Choroid plexus epithelial cell (primary cell): ENCODE data around the gene FLT3LG.
A peak's percentile ranks its signal among the peaks of the same experiment; 100 is the strongest.
"Not testable (repeated sequence)": the region's sequence is repeated elsewhere in the genome, so short reads cannot be mapped to it uniquely, and the experiment has no call there.

Experiments used
- DNase-seq: peaks from one replicate; pipeline ENCODE4 v3.0.0-alpha.2; 2010; ENCODE audit warnings: low read depth
- H3K4me3 ChIP-seq: 2 replicates; pipeline ENCODE4 v1.5.1; 2011; ENCODE audit warnings: low read depth, mild to moderate bottlenecking, control low read depth, low read length, moderate library complexity
- CTCF ChIP-seq: conservative IDR thresholded peaks from 2 replicates; pipeline ENCODE4 v1.5.1; 2011; ENCODE audit warnings: low read depth, mild to moderate bottlenecking, control low read depth, inconsistent platforms, low read length, moderate library complexity

FLT3LG gene

GRCh38 chr19:49472936-49473335 is 1.1 kb upstream of the FLT3LG start:
- no peak overlapping the region for H3K4me3 ChIP-seq
- no peak for DNase-seq
- no peak for TF ChIP-seq CTCF

GRCh38 chr19:49473501-49473867 is 531 bp upstream of the FLT3LG start:
- H3K4me3 ChIP-seq = peak overlapping the region; percentile 78
- DNase-seq = not testable (repeated sequence)

GRCh38 chr19:49474542-49474924 is 518 bp downstream of the FLT3LG start:
- H3K4me3 ChIP-seq = peak overlapping the region; percentile 78
- no peak for DNase-seq
- TF ChIP-seq CTCF = no peak

GRCh38 chr19:49475191-49475917 is 1.3 kb downstream of the FLT3LG start:
- no peak for DNase-seq
- no peak overlapping the region for H3K4me3 ChIP-seq
- no peak for TF ChIP-seq CTCF

GRCh38 chr19:49475995-49476880 is 2.2 kb downstream of the FLT3LG start:
- peak; percentile 60 for DNase-seq
- peak; percentile 74 for TF ChIP-seq CTCF
- no peak overlapping the region for H3K4me3 ChIP-seq

GRCh38 chr19:49479975-49480628 is 6.1 kb downstream of the FLT3LG start:
- H3K4me3 ChIP-seq = no peak overlapping the region
- DNase-seq = no peak
- TF ChIP-seq CTCF = no peak

GRCh38 chr19:49481020-49481683 is 7.1 kb downstream of the FLT3LG start:
- TF ChIP-seq CTCF = no peak
- no peak overlapping the region for H3K4me3 ChIP-seq
- DNase-seq = no peak
